GM19397 (cell line): ENCODE results near the gene SPDYE1.
"Not testable (repeated sequence)": the region's sequence is repeated elsewhere in the genome, so short reads cannot be mapped to it uniquely, and the experiment has no call there.

Experiments used
- ATAC-seq: cut with Tn5 transposase; IDR thresholded peaks from one replicate; pipeline ENCODE4 v1.9.1; 2021; ENCODE audit warnings: mild to moderate bottlenecking, moderate library complexity; ENCODE audit not compliant: unreplicated experiment

The SPDYE1 gene

GRCh38 chr7:43990829-43991228, 6.9 kb upstream of the SPDYE1 start:
- ATAC-seq = not testable (repeated sequence)

DNA sequence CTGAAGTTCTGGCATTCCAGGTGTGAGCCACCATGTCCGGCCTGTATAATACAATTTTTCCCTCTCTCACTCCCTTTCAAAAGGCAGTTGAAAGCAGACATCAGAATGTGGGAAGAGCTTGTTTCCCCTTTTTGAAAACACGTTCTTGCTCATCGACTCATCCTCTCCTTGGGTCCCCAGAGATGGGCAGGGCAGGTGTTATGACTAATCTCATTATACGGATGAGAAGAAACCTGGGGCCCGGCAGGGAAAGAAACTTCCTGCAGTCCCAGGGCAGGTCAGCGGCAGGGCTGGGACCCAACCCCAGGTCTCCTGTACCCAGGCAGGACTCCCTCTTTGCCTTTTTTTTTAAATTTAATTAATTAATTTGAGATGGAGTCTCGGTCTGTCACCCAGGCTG, 4.8 kb upstream of the SPDYE1 start:
- ATAC-seq = peak; percentile 52

GRCh38 chr7:43994681-43995080, 3.0 kb upstream of the SPDYE1 start:
- not testable (repeated sequence) for ATAC-seq

- ATAC-seq = not testable (repeated sequence)
Measured at GRCh38 chr7:44012081-44012480, 14.4 kb downstream of the SPDYE1 start.

GRCh38 chr7:44015090-44015489, 17.4 kb downstream of the SPDYE1 start:
- not testable (repeated sequence) for ATAC-seq

DNA sequence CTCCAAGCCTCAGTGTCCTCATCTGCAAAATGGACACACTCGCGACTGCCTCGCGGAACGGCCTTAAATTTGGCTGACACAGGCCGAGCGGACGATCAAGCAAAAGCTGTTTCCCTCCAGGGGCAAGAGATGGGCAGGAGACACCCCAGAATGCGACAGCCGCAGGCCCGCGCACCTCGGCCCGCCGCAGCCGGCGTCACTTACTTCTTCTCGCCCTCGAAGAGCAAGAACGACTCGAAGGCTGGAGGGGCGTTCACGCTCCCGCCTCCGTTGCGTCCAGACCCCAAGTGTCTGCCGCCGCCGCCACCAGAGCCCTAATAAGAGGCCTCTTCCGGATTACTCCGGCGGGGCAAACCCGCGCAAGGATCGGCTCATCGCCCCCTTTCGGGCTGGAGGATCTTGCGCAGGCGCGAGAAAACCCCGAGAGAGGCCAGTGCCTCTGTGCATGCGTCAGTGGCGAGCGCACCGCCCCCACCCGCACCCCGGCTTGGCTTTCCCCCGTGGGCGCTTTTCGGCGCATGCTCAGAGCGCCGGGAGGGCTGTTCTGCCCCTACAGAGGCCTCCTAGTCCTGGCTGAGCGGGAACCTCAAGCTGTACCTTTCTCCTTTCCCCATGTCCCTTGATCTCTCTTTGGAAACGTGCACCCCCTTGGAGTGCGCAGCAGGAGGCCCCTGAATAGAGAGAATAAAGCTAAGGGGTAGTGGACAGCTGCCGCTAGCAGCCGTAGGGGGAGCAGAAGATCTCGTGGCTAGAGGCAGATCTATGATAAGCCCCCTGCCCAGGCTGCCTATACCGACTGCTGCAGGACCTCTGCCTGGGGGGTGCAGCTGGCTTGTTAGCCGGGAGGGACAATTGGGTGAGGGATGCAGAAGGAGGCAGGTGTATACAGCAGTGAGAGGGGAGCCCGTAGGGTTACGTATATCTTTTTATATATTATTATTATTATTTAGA, 21.4 kb downstream of the SPDYE1 start:
- ATAC-seq = peak; percentile 93

- not testable (repeated sequence) for ATAC-seq
Measured at GRCh38 chr7:44019825-44020224, 22.1 kb downstream of the SPDYE1 start.

DNA sequence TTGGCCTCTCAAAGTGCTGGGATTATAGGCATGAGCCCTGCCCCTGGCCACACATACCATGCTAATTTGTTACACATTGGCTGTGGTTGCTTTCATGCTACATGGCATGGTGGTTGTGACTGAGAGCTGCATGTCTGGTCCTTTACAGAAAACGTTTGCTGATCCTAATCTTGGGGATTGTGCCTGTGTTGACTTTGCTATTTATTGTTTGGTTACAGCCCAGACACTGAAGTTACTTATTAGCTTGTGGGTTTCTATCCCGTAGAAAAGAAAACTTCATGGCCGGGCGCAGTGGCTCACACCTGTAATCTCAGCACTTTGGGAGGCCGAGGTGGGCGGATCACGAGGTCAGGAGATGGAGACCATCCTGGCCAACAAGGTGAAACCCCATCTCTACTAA, 24.4 kb downstream of the SPDYE1 start:
- ATAC-seq = not testable (repeated sequence)

DNA sequence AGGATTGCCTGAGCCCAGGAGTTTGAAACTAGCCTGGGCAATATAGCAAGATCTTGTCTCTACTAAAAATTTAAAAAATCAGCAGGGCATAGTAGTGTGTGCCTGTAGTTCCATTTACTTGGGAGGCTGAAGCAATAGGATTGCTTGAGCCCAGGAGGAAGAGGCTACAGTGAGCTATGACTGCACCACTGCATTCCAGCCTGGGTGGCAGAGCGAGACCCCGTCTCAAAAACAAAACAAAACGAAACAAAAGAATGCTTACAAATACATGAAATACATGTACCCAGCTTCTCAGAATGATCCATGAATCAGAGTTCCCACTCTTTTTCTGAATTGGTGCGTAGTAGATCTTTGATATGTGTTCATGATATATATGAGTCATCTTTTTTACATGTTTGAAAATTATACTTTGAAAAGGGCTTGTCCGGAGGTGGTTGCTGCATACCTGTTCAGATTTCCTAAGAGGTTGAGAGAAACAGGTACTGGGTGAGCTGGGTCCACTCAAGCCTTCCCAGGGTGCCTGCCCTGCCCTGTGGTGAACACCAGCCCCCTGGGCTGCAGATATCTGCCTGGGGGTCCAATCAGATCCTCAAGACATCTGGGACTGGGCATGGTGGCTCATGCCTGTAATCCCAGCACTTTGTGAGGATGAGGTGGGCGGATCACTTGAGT, 25.2 kb downstream of the SPDYE1 start:
- not testable (repeated sequence) for ATAC-seq

- ATAC-seq = not testable (repeated sequence)
Measured at GRCh38 chr7:44029433-44029832, 31.7 kb downstream of the SPDYE1 start.

GRCh38 chr7:44030029-44030428, 32.3 kb downstream of the SPDYE1 start:
- not testable (repeated sequence) for ATAC-seq

- not testable (repeated sequence) for ATAC-seq
Measured at GRCh38 chr7:44031319-44031718, 33.6 kb downstream of the SPDYE1 start.

DNA sequence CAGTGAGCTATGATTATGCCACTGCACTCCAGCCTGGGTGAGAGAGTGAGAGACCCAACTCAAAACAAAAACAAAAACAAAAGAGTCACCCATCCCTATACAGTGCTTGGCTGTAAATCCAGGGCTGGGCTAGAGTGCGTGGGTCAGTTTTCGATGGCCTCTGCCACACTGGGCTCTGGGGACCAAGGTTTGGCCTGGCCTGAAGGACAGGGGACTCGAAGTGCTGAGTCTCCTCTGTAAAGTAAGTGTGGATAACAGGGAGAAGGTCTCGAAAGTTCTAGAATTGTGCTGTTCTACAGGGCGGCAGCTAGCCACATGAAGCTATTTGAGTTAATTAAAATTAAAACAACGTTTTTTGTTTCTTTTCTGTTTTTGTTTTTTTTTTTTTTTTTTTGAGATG, 34.3 kb downstream of the SPDYE1 start:
- ATAC-seq = not testable (repeated sequence)

- not testable (repeated sequence) for ATAC-seq
Measured at GRCh38 chr7:44033971-44034844, 36.5 kb downstream of the SPDYE1 start.

DNA sequence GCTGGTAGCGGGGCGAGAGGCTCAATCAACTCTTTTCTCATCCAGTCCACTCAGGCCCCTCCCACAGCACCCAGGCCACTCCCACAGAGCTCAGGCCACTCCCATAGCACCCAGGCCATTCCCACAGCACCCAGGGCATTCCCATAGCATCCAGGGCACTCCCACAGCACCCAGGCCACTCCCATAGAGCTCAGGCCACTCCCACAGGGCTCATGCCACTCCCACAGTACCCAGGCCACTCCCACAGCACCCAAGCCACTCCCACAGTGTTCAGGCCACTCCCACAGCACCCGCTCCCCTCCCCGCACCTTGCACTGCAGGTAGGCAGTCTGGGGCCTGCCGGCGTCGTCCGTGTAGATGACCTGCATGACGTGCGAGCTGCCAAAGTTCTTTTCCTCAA, 38.7 kb downstream of the SPDYE1 start:
- not testable (repeated sequence) for ATAC-seq

GRCh38 chr7:44037951-44038350, 40.3 kb downstream of the SPDYE1 start:
- ATAC-seq = not testable (repeated sequence)

GRCh38 chr7:44038553-44038952, 40.9 kb downstream of the SPDYE1 start:
- ATAC-seq = not testable (repeated sequence)

DNA sequence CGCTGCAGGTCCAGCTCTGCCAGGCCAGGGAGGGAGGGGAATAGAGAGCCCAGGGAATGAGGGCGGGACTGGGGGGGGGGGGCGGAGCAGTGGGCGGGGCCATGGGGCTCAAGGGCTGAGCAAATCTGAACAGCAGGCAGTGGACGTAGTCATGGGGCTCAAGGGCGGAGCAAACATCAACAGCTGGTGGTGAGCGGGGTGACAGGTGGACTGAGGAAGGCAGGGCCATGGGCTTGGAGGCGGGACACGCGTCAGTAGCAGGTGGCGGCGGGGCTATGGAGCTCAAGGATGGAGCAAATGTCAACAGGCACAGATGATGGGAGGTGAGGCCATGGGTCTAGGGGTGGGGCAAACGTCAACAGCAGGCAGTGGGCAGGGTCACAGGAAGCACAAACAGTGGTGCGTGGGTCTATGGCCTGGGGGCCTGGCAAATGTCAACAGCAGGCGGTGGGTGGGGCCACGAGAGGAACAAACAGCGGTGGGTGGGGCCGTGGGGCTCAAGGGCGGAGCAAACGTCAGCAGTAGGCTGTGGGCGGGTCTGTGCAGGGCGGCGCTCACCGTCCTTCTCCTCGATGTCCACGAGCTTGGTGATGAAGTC, 41.4 kb downstream of the SPDYE1 start:
- ATAC-seq = peak; percentile 59

- peak; percentile 6 for ATAC-seq
Measured at GRCh38 chr7:44039800-44040492, 42.2 kb downstream of the SPDYE1 start.

DNA sequence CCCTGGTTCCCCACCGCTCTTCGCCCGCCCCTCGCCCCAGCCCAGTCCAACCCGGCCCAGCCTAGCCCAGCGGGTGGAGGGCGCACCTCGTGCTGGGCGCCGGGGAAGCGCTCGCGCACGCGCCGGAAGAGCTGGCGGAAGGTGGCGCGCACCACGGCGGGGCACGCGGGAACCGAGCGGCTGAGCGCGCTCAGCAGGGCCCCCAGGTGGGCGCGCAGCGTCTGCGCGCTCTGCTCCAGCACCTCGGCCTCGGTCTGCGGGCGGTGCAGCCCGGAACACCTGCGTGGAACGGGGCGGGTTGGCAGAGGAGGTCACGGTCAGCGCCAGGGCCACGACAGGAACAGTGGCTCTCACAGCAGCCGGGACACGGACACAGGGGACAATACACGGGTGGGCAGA, 42.8 kb downstream of the SPDYE1 start:
- peak; percentile 49 for ATAC-seq
